Nephron (organoid): ENCODE results near the gene EBI3.
A peak's percentile ranks its signal among the peaks of the same experiment; 100 is the strongest.

Experiments used
- H3K27ac Mint-ChIP-seq, 3 experiments: 2 replicates each; pipeline ENCODE4 v1.8.0; 2020; ENCODE audit warnings: mixed read lengths in 3 of 3, mild to moderate bottlenecking in 2 of 3, moderate library complexity in 1 of 3
- H3K27me3 Mint-ChIP-seq: 2 replicates; pipeline ENCODE4 v1.8.0; 2021; ENCODE audit warnings: low read depth, mild to moderate bottlenecking, moderate library complexity, mixed read lengths
- H3K36me3 Mint-ChIP-seq: 2 replicates; pipeline ENCODE4 v1.8.0; 2020; ENCODE audit warnings: low read depth, mixed read lengths
- H3K4me1 Mint-ChIP-seq: 2 replicates; pipeline ENCODE4 v1.8.0; 2020; ENCODE audit warnings: mixed read lengths
- H3K4me3 Mint-ChIP-seq, 3 experiments: 2 replicates each; pipeline ENCODE4 v1.8.0; 2020; ENCODE audit warnings: mild to moderate bottlenecking in 3 of 3, mixed read lengths in 3 of 3, moderate library complexity in 2 of 3
- H3K9me3 Mint-ChIP-seq: 2 replicates; pipeline ENCODE4 v1.8.0; 2020; ENCODE audit warnings: mixed read lengths
- CTCF ChIP-seq, 3 experiments: fragments of 200-600 bp; sonication (generic); IDR thresholded peaks; one replicate each; pipeline ENCODE4 v1.5.0; 2021; ENCODE audit warnings: antibody characterized with exemption in 3 of 3; ENCODE audit not compliant: unreplicated experiment in 3 of 3

The EBI3 gene

GRCh38 chr19:4196009-4196408 is 33.3 kb upstream of the EBI3 start:
- H3K36me3 Mint-ChIP-seq, result peaks cover 7% of the 10 kb centered on the region
- peaks cover 6% of the 10 kb centered on the region for H3K9me3 Mint-ChIP-seq
- peaks cover 77% of the 10 kb centered on the region for H3K27me3 Mint-ChIP-seq
- H3K27ac Mint-ChIP-seq, result no peak overlapping the region
- peak overlapping the region in 1 of 3 experiments; percentile 11 for H3K4me3 Mint-ChIP-seq
- TF ChIP-seq CTCF (IDR thresholded peaks at IDR 0.05; ENCODE audit: unreplicated experiment in 3 of 3), result no peak
- H3K4me1 Mint-ChIP-seq, result peaks cover 11% of the 10 kb centered on the region

- TF ChIP-seq CTCF (IDR thresholded peaks at IDR 0.05; ENCODE audit: unreplicated experiment in 3 of 3), result no peak
- peaks cover 6% of the 10 kb centered on the region for H3K9me3 Mint-ChIP-seq
- no peak overlapping the region for H3K27ac Mint-ChIP-seq
- H3K27me3 Mint-ChIP-seq, result peaks cover 83% of the 10 kb centered on the region
- peaks cover 11% of the 10 kb centered on the region for H3K4me1 Mint-ChIP-seq
- peaks cover 7% of the 10 kb centered on the region for H3K36me3 Mint-ChIP-seq
- peak overlapping the region; percentile 65 to 76 (median 76) for H3K4me3 Mint-ChIP-seq
Measured at GRCh38 chr19:4196587-4197148, 32.7 kb upstream of the EBI3 start.

- H3K4me3 Mint-ChIP-seq, result peak overlapping the region; percentile 65 to 76 (median 76)
- H3K27me3 Mint-ChIP-seq, result peaks cover 89% of the 10 kb centered on the region
- no peak overlapping the region for H3K27ac Mint-ChIP-seq
- TF ChIP-seq CTCF (IDR thresholded peaks at IDR 0.05; ENCODE audit: unreplicated experiment in 3 of 3), result no peak
- peaks cover 6% of the 10 kb centered on the region for H3K9me3 Mint-ChIP-seq
- peaks cover 7% of the 10 kb centered on the region for H3K36me3 Mint-ChIP-seq
- H3K4me1 Mint-ChIP-seq, result peaks cover 11% of the 10 kb centered on the region
Measured at GRCh38 chr19:4197228-4197624, 32.1 kb upstream of the EBI3 start.

- Mint-ChIP-seq H3K36me3 (peaks cover 7% of the 10 kb centered on the region), H3K9me3 (peaks cover 6% of the 10 kb centered on the region), H3K4me3 (peak overlapping the region; percentile 65 to 76 (median 76))
Measured at GRCh38 chr19:4197625-4198466, 31.5 kb upstream of the EBI3 start.

GRCh38 chr19:4198467-4199126 is 30.7 kb upstream of the EBI3 start:
- Mint-ChIP-seq H3K27me3 (peaks cover 90% of the 10 kb centered on the region), H3K9me3 (peaks cover 6% of the 10 kb centered on the region), H3K4me3 (peak overlapping the region; percentile 8 to 41 (median 14)), H3K27ac (no peak overlapping the region), H3K4me1 (peaks cover 11% of the 10 kb centered on the region), H3K36me3 (peaks cover 7% of the 10 kb centered on the region)
- TF ChIP-seq CTCF (IDR thresholded peaks at IDR 0.05; ENCODE audit: unreplicated experiment in 3 of 3), result no peak

More at GRCh38 chr19:4197625-4198466, 31.5 kb upstream of the EBI3 start:
- H3K27ac Mint-ChIP-seq, result no peak overlapping the region
- peaks cover 11% of the 10 kb centered on the region for H3K4me1 Mint-ChIP-seq
- TF ChIP-seq CTCF (IDR thresholded peaks at IDR 0.05; ENCODE audit: unreplicated experiment in 3 of 3), result no peak
- peaks cover 91% of the 10 kb centered on the region for H3K27me3 Mint-ChIP-seq
